HCT116 (cell line): ENCODE data around the gene MAST4. TPM values are rescaled to one million over a fixed set of nuclear protein-coding genes. Genes with fewer than 3 reads are reported as not detected.
"Not testable (repeated sequence)": the region's sequence is repeated elsewhere in the genome, so short reads cannot be mapped to it uniquely, and the experiment has no call there.

Experiments
- ATAC-seq: fragments of 200-7000 bp; cut with Tn5 transposase; 2 replicates; pipeline ENCODE4 v1.9.1; 2020; ENCODE audit warnings: mild to moderate bottlenecking, moderate library complexity
- BruUV-seq: library from RNA; stranded (reverse); fragments of 400-500 nt; replicated peaks from 2 replicates; lab custom pipeline; 2021; lab: Mats Ljungman, UMichigan
- CTCF ChIA-PET: fragments of 300-600 bp; sonication (Branson Sonifier 250); formaldehyde crosslinking; loops from one replicate; lab custom pipeline; 2021; ENCODE audit warnings: antibody characterized with exemption; lab: Charles Lee
- POLR2A ChIA-PET: fragments of 300-600, 350-600 bp; sonication (Branson Sonifier 250); formaldehyde crosslinking; loops from one replicate; lab custom pipeline; 2021; ENCODE audit warnings: antibody characterized with exemption; lab: Charles Lee
- RAD21 ChIA-PET, 2 experiments: fragments of 300-600 bp; sonication (Branson Sonifier 250); formaldehyde crosslinking; loops; one replicate each; lab custom pipeline; 2023; ENCODE audit warnings: low total read pairs in 2 of 2; ENCODE audit not compliant: uncharacterized antibody in 2 of 2, unreplicated experiment in 2 of 2, low non-redundant PET in 1 of 2; lab: Charles Lee
- DNase-seq: peaks from one replicate; pipeline ENCODE4 v3.0.0-alpha.2; 2010; ENCODE audit warnings: low read depth, low spot score
- H2AFZ ChIP-seq: fragments of 200-600 bp; shearing (Covaris generic), sonication (generic); 2 replicates; pipeline ENCODE4 v1.6.1; 2017; ENCODE audit warnings: low read depth, mixed run types, mixed read lengths, antibody characterized with exemption, low read length; ENCODE audit not compliant: poor library complexity, severe bottlenecking
- H3K27ac ChIP-seq: 2 replicates; pipeline ENCODE4 v1.5.1; 2012; ENCODE audit warnings: low read depth, low read length
- H3K27me3 ChIP-seq: fragments of 200-600 bp; sonication (generic); 2 replicates; pipeline ENCODE4 v1.6.1; 2016; ENCODE audit warnings: mixed run types, low read length, mixed read lengths; ENCODE audit not compliant: insufficient read depth
- H3K36me3 ChIP-seq, 2 experiments: fragments of 200-500 bp in 1 of 2; fragments of 200-600 bp in 1 of 2; sonication (Bioruptor generic) in 1 of 2; sonication (generic) in 1 of 2; 2 replicates each; pipeline versions ENCODE4 v1.5.1 to v1.6.1; 2014 to 2016; ENCODE audit warnings: low read length in 2 of 2, inconsistent platforms in 1 of 2, mixed read lengths in 1 of 2, mixed run types in 1 of 2; ENCODE audit not compliant: insufficient read depth in 2 of 2, control insufficient read depth in 1 of 2
- H3K4me1 ChIP-seq, 2 experiments: fragments of 200-600 bp in 1 of 2; sonication (generic) in 1 of 2; 2 replicates each; pipeline versions ENCODE4 v1.5.1 to v1.6.1; 2012 to 2017; ENCODE audit warnings: low read length in 2 of 2, inconsistent platforms in 1 of 2, mild to moderate bottlenecking in 1 of 2, mixed read lengths in 1 of 2, mixed run types in 1 of 2, moderate library complexity in 1 of 2; ENCODE audit not compliant: insufficient read depth in 2 of 2, control insufficient read depth in 1 of 2
- H3K4me2 ChIP-seq: fragments of 200-600 bp; sonication (generic); 2 replicates; pipeline ENCODE4 v1.6.1; 2017; ENCODE audit warnings: mixed run types, low read length, mixed read lengths
- H3K4me3 ChIP-seq, 2 experiments: fragments of 200-600 bp in 1 of 2; sonication (generic) in 1 of 2; replicated peaks in 1 of 2; 2 replicates each; pipeline ENCODE4 v1.5.1; 2011 to 2016; ENCODE audit warnings: low read length in 2 of 2, control low read depth in 1 of 2, low read depth in 1 of 2, mild to moderate bottlenecking in 1 of 2, mixed read lengths in 1 of 2, mixed run types in 1 of 2
- H3K79me2 ChIP-seq: fragments of 200-600 bp; sonication (generic); 2 replicates; pipeline ENCODE4 v1.6.1; 2017; ENCODE audit warnings: mild to moderate bottlenecking, mixed run types, low read length, moderate library complexity, mixed read lengths; ENCODE audit not compliant: insufficient read depth
- H3K9ac ChIP-seq: fragments of 200-600 bp; sonication (generic); 2 replicates; pipeline ENCODE4 v1.6.1; 2016; ENCODE audit warnings: low read length, mixed read lengths
- H3K9me2 ChIP-seq: fragments of 200-600 bp; sonication (generic), shearing (Covaris generic); 2 replicates; pipeline ENCODE4 v1.6.1; 2017; ENCODE audit warnings: mixed run types, mild to moderate bottlenecking, moderate library complexity; ENCODE audit not compliant: insufficient read depth
- H3K9me3 ChIP-seq, 2 experiments: fragments of 200-500 bp in 1 of 2; fragments of 200-600 bp in 1 of 2; sonication (Bioruptor generic) in 1 of 2; sonication (generic) in 1 of 2; 2 replicates each; pipeline ENCODE4 v1.6.1; 2014 to 2017; ENCODE audit warnings: low read length in 2 of 2, mixed read lengths in 2 of 2, inconsistent platforms in 1 of 2, low read depth in 1 of 2, mild to moderate bottlenecking in 1 of 2, mixed run types in 1 of 2, moderate library complexity in 1 of 2; ENCODE audit not compliant: control insufficient read depth in 1 of 2, insufficient read depth in 1 of 2
- H4K20me1 ChIP-seq: fragments of 200-600 bp; sonication (generic), shearing (Covaris generic); 2 replicates; pipeline ENCODE4 v1.6.1; 2017; ENCODE audit warnings: mixed run types, mild to moderate bottlenecking, moderate library complexity; ENCODE audit not compliant: insufficient read depth
- CTCF ChIP-seq, 3 experiments: fragments of 200-600 bp in 1 of 3; sonication (generic) in 1 of 3; IDR thresholded peaks in 2 of 3; conservative IDR thresholded peaks in 1 of 3; 2 replicates each; pipeline ENCODE4 v1.5.1; 2012 to 2017; ENCODE audit warnings: low read depth in 2 of 3, low read length in 2 of 3, antibody characterized with exemption in 1 of 3, borderline replicate concordance in 1 of 3, control low read depth in 1 of 3, mild to moderate bottlenecking in 1 of 3, mixed read lengths in 1 of 3, mixed run types in 1 of 3, moderate library complexity in 1 of 3; ENCODE audit not compliant: insufficient read depth in 1 of 3
- EZH2phosphoT487 ChIP-seq: fragments of 200-600 bp; IDR thresholded peaks from 2 replicates; pipeline ENCODE4 v1.6.1; 2018; ENCODE audit warnings: antibody characterized with exemption, borderline replicate concordance
- FOSL1 ChIP-seq: IDR thresholded peaks from 2 replicates; pipeline ENCODE4 v1.6.1; 2012; ENCODE audit warnings: low read depth
- JUND ChIP-seq: IDR thresholded peaks from 2 replicates; pipeline ENCODE4 v1.6.1; 2012
- MAX ChIP-seq: IDR thresholded peaks from 2 replicates; pipeline ENCODE4 v1.6.1; 2012
- SIN3A ChIP-seq: IDR thresholded peaks from 2 replicates; pipeline ENCODE4 v1.6.1; 2012; ENCODE audit warnings: low read depth
- SRF ChIP-seq: IDR thresholded peaks from 2 replicates; pipeline ENCODE4 v1.6.1; 2012; ENCODE audit warnings: low read depth
- YY1 ChIP-seq: IDR thresholded peaks from 2 replicates; pipeline ENCODE4 v1.6.1; 2011; ENCODE audit warnings: low read length, low read depth, moderate library complexity, mild to moderate bottlenecking; ENCODE audit not compliant: insufficient replicate concordance; ENCODE audit errors: extremely low read depth
- ZNF274 ChIP-seq: fragments of 200-500 bp; sonication (Bioruptor generic); IDR thresholded peaks from 2 replicates; pipeline ENCODE4 v1.6.1; 2014; ENCODE audit warnings: mild to moderate bottlenecking, low read depth, low read length, inconsistent platforms
- intact Hi-C: fragments of 100-400 bp; cut with micrococcal nuclease; formaldehyde crosslinking; loops from 2 replicates; pipeline ENCODE4 v1.10.0; 2022
- total RNA-seq: library from RNA; stranded (reverse); gene quantifications from one replicate; pipeline ENCODE4 v1.2.1, GENCODE V29; 2021; ENCODE audit not compliant: unreplicated experiment

Gene MAST4
- total RNA-seq, 1 experiment from 2014 or later, result 1.1 TPM

GRCh38 chr5:66745297-66745696 is 149.1 kb downstream of the MAST4 start (continued):
- no peak for TF ChIP-seq CTCF (IDR thresholded peaks at IDR 0.05 in 2 of 3, conservative IDR thresholded peaks at IDR 0.05 in 1 of 3; ENCODE audit: borderline replicate concordance in 1 of 3, insufficient read depth in 1 of 3, low read depth in 2 of 3, low read length in 2 of 3)

GRCh38 chr5:66747607-66748006 is 151.4 kb downstream of the MAST4 start:
- ChIA-PET CTCF (no interaction called here), POLR2A (no interaction called here)

GRCh38 chr5:66752668-66753067 is 156.5 kb downstream of the MAST4 start:
- H3K9me2 ChIP-seq, BruUV-seq, DNase-seq, CTCF ChIA-PET, H3K9me3 ChIP-seq, H3K36me3 ChIP-seq, intact Hi-C loops, H3K27ac ChIP-seq, H3K4me2 ChIP-seq, H3K9ac ChIP-seq, H3K79me2 ChIP-seq, H3K4me3 ChIP-seq, H4K20me1 ChIP-seq, H2AFZ ChIP-seq, H3K4me1 ChIP-seq, RAD21 ChIA-PET, POLR2A ChIA-PET, ATAC-seq: not testable (repeated sequence)
- H3K27me3 ChIP-seq, result peaks cover 24% of the 10 kb centered on the region

More at GRCh38 chr5:66747607-66748006, 151.4 kb downstream of the MAST4 start:
- peaks cover 13% of the 10 kb centered on the region for H3K27me3 ChIP-seq
- intact Hi-C loops, result no loop called here
- DNase-seq (no peak), ATAC-seq (no peak)
- no peaks in the 10 kb centered on the region for H3K36me3 ChIP-seq
- no peaks in the 10 kb centered on the region for H3K4me1 ChIP-seq
- no peak overlapping the region for H3K27ac ChIP-seq
- H2AFZ ChIP-seq, result no peak overlapping the region
- TF ChIP-seq SRF, result no peak
- no peak for TF ChIP-seq SIN3A
- no peak for TF ChIP-seq ZNF274
- TF ChIP-seq EZH2phosphoT487, result no peak
- TF ChIP-seq CTCF (IDR thresholded peaks at IDR 0.05 in 2 of 3, conservative IDR thresholded peaks at IDR 0.05 in 1 of 3; ENCODE audit: borderline replicate concordance in 1 of 3, insufficient read depth in 1 of 3, low read depth in 2 of 3, low read length in 2 of 3), result no peak
- no peak for TF ChIP-seq MAX
- TF ChIP-seq YY1, result no peak
- no peak for TF ChIP-seq JUND
- no peak for TF ChIP-seq FOSL1
- H3K4me2 ChIP-seq, result no peak overlapping the region
- no peak overlapping the region for H3K4me3 ChIP-seq
- no peaks in the 10 kb centered on the region for H3K9me3 ChIP-seq
- no peak overlapping the region for H3K9ac ChIP-seq
- no peaks in the 10 kb centered on the region for H3K9me2 ChIP-seq
- no peaks in the 10 kb centered on the region for H3K79me2 ChIP-seq
- no TSS peak for BruUV-seq
- RAD21 ChIA-PET, result no interaction called here
- H4K20me1 ChIP-seq, result no peaks in the 10 kb centered on the region
